Testis (tissue), 2 donors: ENCODE measurements around the gene FLYWCH1.
A peak's percentile ranks its signal among the peaks of the same experiment; 100 is the strongest.

Experiments
- POLR2A ChIP-seq: fragments of 450-650 bp; IDR thresholded peaks from one replicate; pipeline ENCODE4 v1.6.1; 2017; ENCODE audit warnings: antibody characterized with exemption, mild to moderate bottlenecking, moderate library complexity
- TF ChIP-seq, protein P1 (sequence below), 3 experiments: fragments of 450-650 bp in 2 of 3; fragments of 200-600 bp in 1 of 3; sonication (generic) in 1 of 3; IDR thresholded peaks; one replicate each; pipeline ENCODE4 v1.5.1; 2016 to 2019; ENCODE audit warnings: antibody characterized with exemption in 3 of 3, mild to moderate bottlenecking in 2 of 3, moderate library complexity in 1 of 3

DNA sequence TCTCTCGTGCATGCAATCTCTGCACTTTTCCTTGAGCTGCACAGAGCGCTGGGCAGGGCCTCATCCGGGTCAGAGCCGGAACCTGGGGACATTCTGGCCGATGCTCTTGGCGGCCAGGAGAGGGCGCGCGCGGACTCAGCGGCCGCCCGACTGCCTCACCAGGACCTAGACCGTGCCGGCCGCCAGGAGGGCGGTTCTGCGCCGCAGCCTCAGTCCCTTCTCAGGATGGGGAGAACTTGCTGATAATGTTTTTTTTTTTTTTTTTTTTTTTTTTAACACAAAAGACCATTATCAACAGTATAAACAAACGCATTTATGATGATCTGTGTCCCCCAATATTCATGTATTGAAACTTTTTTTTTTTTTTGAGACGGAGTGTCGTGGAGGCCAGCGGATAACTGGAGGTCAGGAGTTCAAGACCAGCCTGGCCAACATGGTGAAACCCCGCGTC lies 36.8 kb upstream of the FLYWCH1 start:
- TF ChIP-seq, protein P1, sequence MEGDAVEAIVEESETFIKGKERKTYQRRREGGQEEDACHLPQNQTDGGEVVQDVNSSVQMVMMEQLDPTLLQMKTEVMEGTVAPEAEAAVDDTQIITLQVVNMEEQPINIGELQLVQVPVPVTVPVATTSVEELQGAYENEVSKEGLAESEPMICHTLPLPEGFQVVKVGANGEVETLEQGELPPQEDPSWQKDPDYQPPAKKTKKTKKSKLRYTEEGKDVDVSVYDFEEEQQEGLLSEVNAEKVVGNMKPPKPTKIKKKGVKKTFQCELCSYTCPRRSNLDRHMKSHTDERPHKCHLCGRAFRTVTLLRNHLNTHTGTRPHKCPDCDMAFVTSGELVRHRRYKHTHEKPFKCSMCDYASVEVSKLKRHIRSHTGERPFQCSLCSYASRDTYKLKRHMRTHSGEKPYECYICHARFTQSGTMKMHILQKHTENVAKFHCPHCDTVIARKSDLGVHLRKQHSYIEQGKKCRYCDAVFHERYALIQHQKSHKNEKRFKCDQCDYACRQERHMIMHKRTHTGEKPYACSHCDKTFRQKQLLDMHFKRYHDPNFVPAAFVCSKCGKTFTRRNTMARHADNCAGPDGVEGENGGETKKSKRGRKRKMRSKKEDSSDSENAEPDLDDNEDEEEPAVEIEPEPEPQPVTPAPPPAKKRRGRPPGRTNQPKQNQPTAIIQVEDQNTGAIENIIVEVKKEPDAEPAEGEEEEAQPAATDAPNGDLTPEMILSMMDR (IDR thresholded peaks at IDR 0.05): peak; percentile 89 to 95 (median 90)
- no peak for TF ChIP-seq POLR2A
